Daoy (cell line): ENCODE measurements around the gene MYO1D. TPM values are rescaled to one million over a fixed set of nuclear protein-coding genes. Genes with fewer than 3 reads are reported as not detected.

Experiments used
- DNase-seq: peaks from one replicate; pipeline ENCODE4 v3.0.0-alpha.2; 2015; ENCODE audit warnings: low read depth
- total RNA-seq: library from RNA; depleted of rRNA; stranded (reverse); fragments of >200 nt; shearing (Covaris generic); gene quantifications from 2 replicates; pipeline ENCODE4 v1.2.3, GENCODE V29; 2014

The MYO1D gene
- total RNA-seq, 1 experiment from 2014 or later: 25.5 TPM

GRCh38 chr17:32488177-32488542 lies 388.8 kb downstream of the MYO1D start:
- no peak for DNase-seq

GRCh38 chr17:32487473-32488176 lies 389.3 kb downstream of the MYO1D start:
- peak; percentile 33 for DNase-seq

- DNase-seq: peak; percentile 82
Measured at GRCh38 chr17:32486701-32487472, 390.0 kb downstream of the MYO1D start, which contains the start of gene CDK5R1. CDK5R1 (plus strand) TSS chr17:32486993; CDS start chr17:32487621, 628 bp downstream.

GRCh38 chr17:32486111-32486700 lies 390.7 kb downstream of the MYO1D start:
- peak; percentile 91 for DNase-seq

GRCh38 chr17:32485261-32486110 lies 391.4 kb downstream of the MYO1D start:
- DNase-seq: no peak

GRCh38 chr17:32484628-32485027 lies 392.3 kb downstream of the MYO1D start:
- no peak for DNase-seq

GRCh38 chr17:32484041-32484461 lies 392.9 kb downstream of the MYO1D start:
- no peak for DNase-seq

- peak; percentile 53 for DNase-seq
Measured at GRCh38 chr17:32483451-32484019, 393.4 kb downstream of the MYO1D start.

- no peak for DNase-seq
Measured at GRCh38 chr17:32482568-32483320, 394.2 kb downstream of the MYO1D start.

GRCh38 chr17:32481193-32481592 lies 395.7 kb downstream of the MYO1D start:
- DNase-seq: no peak

GRCh38 chr17:32479074-32479617 lies 397.8 kb downstream of the MYO1D start:
- DNase-seq: no peak

- no peak for DNase-seq
Measured at GRCh38 chr17:32477220-32477619, 399.7 kb downstream of the MYO1D start.

GRCh38 chr17:32475258-32475657 lies 401.7 kb downstream of the MYO1D start:
- DNase-seq: no peak

- DNase-seq: no peak
Measured at GRCh38 chr17:32471652-32472051, 405.3 kb downstream of the MYO1D start.

GRCh38 chr17:32470405-32471167 lies 406.3 kb downstream of the MYO1D start:
- no peak for DNase-seq

- DNase-seq: no peak
Measured at GRCh38 chr17:32467949-32468348, 409.0 kb downstream of the MYO1D start.

- DNase-seq: no peak
Measured at GRCh38 chr17:32464374-32464773, 412.6 kb downstream of the MYO1D start.

- DNase-seq: no peak
Measured at GRCh38 chr17:32463304-32463703, 413.6 kb downstream of the MYO1D start.

GRCh38 chr17:32461853-32462617 lies 414.9 kb downstream of the MYO1D start:
- peak; percentile 41 for DNase-seq
